ENCODE measurements around the gene ZNF132. TPM values are rescaled to one million over a fixed set of nuclear protein-coding genes. Genes with fewer than 3 reads are reported as not detected.

ZNF132 gene
- total and polyA plus RNA-seq, 9 of the 15 experiments (the other 6 are each of a cell fraction or from before 2014, with no cell fraction given) = 0.03 to 0.42 (median 0.10) TPM; not detected in 5

- TF ChIP-seq MGA (IDR thresholded peaks at IDR 0.05) = no peak
- TF ChIP-seq RBFOX2 (IDR thresholded peaks at IDR 0.05; ENCODE audit: low read depth, low read length) = peak; percentile 42; the same call in 1 of the 2 replicates
- TF ChIP-seq ZNF324 (CRISPR knock-in tag; IDR thresholded peaks at IDR 0.05) = peak; percentile 37; the same call in 1 of the 2 replicates
- TF ChIP-seq ASH1L (IDR thresholded peaks at IDR 0.05; ENCODE audit: borderline replicate concordance, low read depth, partially characterized antibody) = no peak
- peak; percentile 83; the same call in 1 of the 2 replicates for TF ChIP-seq CAMTA2 (CRISPR knock-in tag; conservative IDR thresholded peaks at IDR 0.05)
- TF ChIP-seq RNF219 (CRISPR knock-in tag; IDR thresholded peaks at IDR 0.05) = 0 out of 2 replicates have a peak, but pooled peaks have one; percentile 45
- TF ChIP-seq XRCC5 (IDR thresholded peaks at IDR 0.05; ENCODE audit: low read depth, low read length) = no peak
- TF ChIP-seq SUPT5H (IDR thresholded peaks at IDR 0.05) = peak; percentile 86
- TF ChIP-seq SMAD3 (CRISPR knock-in tag; conservative IDR thresholded peaks at IDR 0.05) = 0 out of 2 replicates have a peak, but pooled peaks have one; percentile 2
- 0 out of 2 replicates have a peak, but pooled peaks have one; percentile 12 for TF ChIP-seq PTBP1 (IDR thresholded peaks at IDR 0.05; ENCODE audit: low read depth, low read length)
- TF ChIP-seq ELK3 (CRISPR knock-in tag; IDR thresholded peaks at IDR 0.05) = no peak
- 0 out of 2 replicates have a peak, but pooled peaks have one; percentile 24 for TF ChIP-seq MYNN (IDR thresholded peaks at IDR 0.05)
- TF ChIP-seq MYNN (CRISPR knock-in tag; IDR thresholded peaks at IDR 0.05) = no peak
Measured at GRCh38 chr19:58395220-58395978, 44.6 kb downstream of the ZNF132 start, which contains the start of gene RNF225 (continued).

Data from K562 (cell line).